H1 (cell line): ENCODE results near the gene NEK11. TPM values are rescaled to one million over a fixed set of nuclear protein-coding genes. Genes with fewer than 3 reads are reported as not detected.

ENCODE experiments used
- ASH2L ChIP-seq: fragments of 200-600, 300-600 bp; sonication (generic); IDR thresholded peaks from one replicate; pipeline ENCODE4 v1.7.1; 2017; ENCODE audit warnings: low read length
- BACH1 ChIP-seq: IDR thresholded peaks from 2 replicates; pipeline ENCODE4 v1.6.1; 2012; ENCODE audit warnings: low read length, improper control_type of control experiment
- BCL11A ChIP-seq, 2 experiments: IDR thresholded peaks; one replicate each; pipeline ENCODE4 v1.6.1; 2011; ENCODE audit warnings: low read depth in 2 of 2, low read length in 2 of 2, mild to moderate bottlenecking in 2 of 2
- CHD2 ChIP-seq: IDR thresholded peaks from 2 replicates; pipeline ENCODE4 v1.6.1; 2012; ENCODE audit warnings: low read length, improper control_type of control experiment
- CREB1 ChIP-seq: IDR thresholded peaks from 2 replicates; pipeline ENCODE4 v1.6.1; 2012; ENCODE audit warnings: inconsistent platforms
- EGR1 ChIP-seq: IDR thresholded peaks from 2 replicates; pipeline ENCODE4 v1.6.1; 2011; ENCODE audit warnings: low read depth, low read length, borderline replicate concordance
- EZH2 ChIP-seq: fragments of 200-600 bp; sonication (generic); IDR thresholded peaks from 2 replicates; pipeline ENCODE4 v1.7.1; 2012; ENCODE audit warnings: low read depth, mild to moderate bottlenecking, moderate library complexity, low read length, inconsistent platforms; ENCODE audit not compliant: severe bottlenecking
- FOSL1 ChIP-seq: IDR thresholded peaks from 2 replicates; pipeline ENCODE4 v1.6.1; 2011; ENCODE audit warnings: mild to moderate bottlenecking, low read depth, low read length, moderate library complexity; ENCODE audit not compliant: insufficient read depth
- GABPA ChIP-seq: IDR thresholded peaks from 2 replicates; pipeline ENCODE4 v1.6.1; 2011; ENCODE audit warnings: mild to moderate bottlenecking, low read length, moderate library complexity, borderline replicate concordance; ENCODE audit not compliant: insufficient read depth
- MAFK ChIP-seq: IDR thresholded peaks from 2 replicates; pipeline ENCODE4 v1.6.1; 2012; ENCODE audit warnings: low read depth, mild to moderate bottlenecking, improper control_type of control experiment, low read length
- POLR2A ChIP-seq, 2 experiments: IDR thresholded peaks; 1 replicate in 1 of 2; 2 replicates in 1 of 2; pipeline ENCODE4 v1.6.1; 2011; ENCODE audit warnings: low read depth in 2 of 2, low read length in 2 of 2, mild to moderate bottlenecking in 2 of 2; ENCODE audit errors: control extremely low read depth in 1 of 2
- POU5F1 ChIP-seq: IDR thresholded peaks from 2 replicates; pipeline ENCODE4 v1.6.1; 2011; ENCODE audit warnings: low read depth, mild to moderate bottlenecking, low read length, moderate library complexity
- SP1 ChIP-seq: IDR thresholded peaks from 2 replicates; pipeline ENCODE4 v1.6.1; 2011; ENCODE audit warnings: low read depth, low read length
- SP2 ChIP-seq: IDR thresholded peaks from 2 replicates; pipeline ENCODE4 v1.6.1; 2012; ENCODE audit warnings: mild to moderate bottlenecking, low read length, inconsistent platforms
- SRF ChIP-seq: IDR thresholded peaks from 2 replicates; pipeline ENCODE4 v1.6.1; 2011; ENCODE audit warnings: mild to moderate bottlenecking, low read depth, low read length, moderate library complexity
- SUZ12 ChIP-seq: fragments of 200-600 bp; sonication (generic); IDR thresholded peaks from 2 replicates; pipeline ENCODE4 v1.6.1; 2012; ENCODE audit warnings: mild to moderate bottlenecking, inconsistent platforms, low read length, moderate library complexity, mixed read lengths
- TAF1 ChIP-seq: IDR thresholded peaks from 2 replicates; pipeline ENCODE4 v1.6.1; 2011; ENCODE audit warnings: mild to moderate bottlenecking, low read depth, low read length
- TAF7 ChIP-seq: optimal IDR thresholded peaks from 2 replicates; pipeline ENCODE3; 2011; ENCODE audit warnings: low read depth, mild to moderate bottlenecking, inconsistent platforms, low read length, moderate library complexity, borderline replicate concordance
- TCF12 ChIP-seq: IDR thresholded peaks from 2 replicates; pipeline ENCODE4 v1.6.1; 2011; ENCODE audit warnings: low read depth, mild to moderate bottlenecking, low read length
- ZNF274 ChIP-seq: IDR thresholded peaks from 2 replicates; pipeline ENCODE4 v1.7.0; 2012; ENCODE audit warnings: low read length, borderline replicate concordance; ENCODE audit errors: extremely low read depth
- polyA plus RNA-seq, 7 experiments: library from polyadenylated mRNA; depleted of rRNA in 3 of 7; stranded (reverse) in 5 of 7; unstranded in 2 of 7; fragments of >200 nt in 5 of 7; fragments of 200-250 nt in 2 of 7; gene quantifications; 1 replicate in 5 of 7; 2 replicates in 1 of 7; 4 replicates in 1 of 7; pipeline versions ENCODE4 v1.2.1 to v1.2.3, GENCODE V29; 2011 to 2013; ENCODE audit warnings: missing spikeins in 2 of 7, mixed read lengths in 2 of 7
- total RNA-seq: library from RNA; stranded (reverse); fragmentation: NEBNext Ultra II Directional; extraction: Animal tissue kit (Norgen Biotek cat#: 25700); gene quantifications from 2 replicates; pipeline ENCODE4 v1.2.1, GENCODE V29; 2021
- TF ChIP-seq, protein P1 (sequence below): IDR thresholded peaks from 2 replicates; pipeline ENCODE4 v1.6.1; 2011; ENCODE audit warnings: low read depth, mild to moderate bottlenecking, low read length; ENCODE audit not compliant: insufficient read depth
- TF ChIP-seq, protein P2 (sequence below): IDR thresholded peaks from 2 replicates; pipeline ENCODE4 v1.6.1; 2012; ENCODE audit warnings: low read length, inconsistent platforms
- TF ChIP-seq, protein P3 (sequence below): IDR thresholded peaks from 2 replicates; pipeline ENCODE4 v1.6.1; 2012; ENCODE audit warnings: inconsistent platforms

Gene NEK11
- total and polyA plus RNA-seq, 2 of the 8 experiments (the other 6 are each of a cell fraction or from before 2014, with no cell fraction given), result 0.60 TPM; not detected in 1

DNA sequence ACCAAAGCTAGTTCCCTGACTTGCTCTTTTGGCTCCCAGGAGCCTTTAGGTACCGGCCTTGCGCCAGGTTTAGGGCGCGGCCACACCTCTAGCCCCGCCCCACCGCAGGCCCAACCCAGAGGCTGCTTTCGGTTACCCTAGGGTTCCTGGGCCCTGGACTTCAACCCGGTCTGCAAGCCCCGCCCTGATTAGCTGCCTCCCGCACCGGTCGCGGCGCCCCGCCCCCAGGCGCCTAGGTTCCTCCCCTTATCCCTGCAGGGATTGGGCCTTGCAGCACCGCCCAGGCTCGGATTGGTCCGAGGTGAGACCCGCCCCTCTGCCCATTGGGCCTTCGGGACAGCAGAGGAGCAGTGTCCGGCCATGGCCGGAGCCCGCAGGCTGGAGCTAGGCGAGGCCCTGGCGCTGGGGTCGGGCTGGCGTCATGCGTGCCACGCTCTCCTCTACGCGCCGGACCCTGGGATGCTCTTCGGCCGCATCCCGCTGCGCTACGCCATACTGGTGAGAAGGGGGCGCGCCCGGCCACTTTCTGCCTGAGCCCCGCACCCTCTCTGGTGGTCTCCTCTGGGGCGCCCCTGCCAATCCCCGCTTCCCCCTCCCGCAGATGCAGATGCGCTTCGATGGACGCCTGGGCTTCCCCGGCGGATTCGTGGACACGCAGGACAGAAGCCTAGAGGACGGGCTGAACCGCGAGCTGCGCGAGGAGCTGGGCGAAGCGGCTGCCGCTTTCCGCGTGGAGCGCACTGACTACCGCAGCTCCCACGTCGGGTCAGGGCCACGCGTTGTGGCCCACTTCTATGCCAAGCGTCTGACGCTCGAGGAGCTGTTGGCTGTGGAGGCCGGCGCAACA is 355.0 kb downstream of the NEK11 start, which contains the start of gene NUDT16 (continued):
- TF ChIP-seq EGR1 (no peak), TAF1 (peak; percentile 90), POLR2A (IDR thresholded peaks at IDR 0.05; ENCODE audit: control extremely low read depth in 1 of 2, low read depth in 2 of 2, low read length in 2 of 2) (peak; percentile 79 to 94), MAFK (no peak), FOSL1 (no peak), BCL11A (IDR thresholded peaks at IDR 0.05; ENCODE audit: low read depth in 2 of 2, low read length in 2 of 2) (no peak), TAF7 (peak; percentile 55), SRF (no peak), GABPA (no peak), SUZ12 (no peak), SP1 (peak; percentile 94), ASH2L (peak; percentile 76), CREB1 (peak; percentile 69; the same call in 1 of the 2 replicates), SP2 (peak; percentile 49; the same call in 1 of the 2 replicates), TCF12 (no peak), POU5F1 (no peak), EZH2 (no peak), ZNF274 (no peak), CHD2 (peak; percentile 70; the same call in 1 of the 2 replicates), BACH1 (0 out of 2 replicates have a peak, but pooled peaks have one; percentile 15)
- TF ChIP-seq, protein P1, sequence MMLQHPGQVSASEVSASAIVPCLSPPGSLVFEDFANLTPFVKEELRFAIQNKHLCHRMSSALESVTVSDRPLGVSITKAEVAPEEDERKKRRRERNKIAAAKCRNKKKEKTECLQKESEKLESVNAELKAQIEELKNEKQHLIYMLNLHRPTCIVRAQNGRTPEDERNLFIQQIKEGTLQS, result no peak
- TF ChIP-seq, protein P2, sequence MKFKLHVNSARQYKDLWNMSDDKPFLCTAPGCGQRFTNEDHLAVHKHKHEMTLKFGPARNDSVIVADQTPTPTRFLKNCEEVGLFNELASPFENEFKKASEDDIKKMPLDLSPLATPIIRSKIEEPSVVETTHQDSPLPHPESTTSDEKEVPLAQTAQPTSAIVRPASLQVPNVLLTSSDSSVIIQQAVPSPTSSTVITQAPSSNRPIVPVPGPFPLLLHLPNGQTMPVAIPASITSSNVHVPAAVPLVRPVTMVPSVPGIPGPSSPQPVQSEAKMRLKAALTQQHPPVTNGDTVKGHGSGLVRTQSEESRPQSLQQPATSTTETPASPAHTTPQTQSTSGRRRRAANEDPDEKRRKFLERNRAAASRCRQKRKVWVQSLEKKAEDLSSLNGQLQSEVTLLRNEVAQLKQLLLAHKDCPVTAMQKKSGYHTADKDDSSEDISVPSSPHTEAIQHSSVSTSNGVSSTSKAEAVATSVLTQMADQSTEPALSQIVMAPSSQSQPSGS, result 0 out of 2 replicates have a peak, but pooled peaks have one; percentile 46
- TF ChIP-seq, protein P3, sequence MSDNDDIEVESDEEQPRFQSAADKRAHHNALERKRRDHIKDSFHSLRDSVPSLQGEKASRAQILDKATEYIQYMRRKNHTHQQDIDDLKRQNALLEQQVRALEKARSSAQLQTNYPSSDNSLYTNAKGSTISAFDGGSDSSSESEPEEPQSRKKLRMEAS, result peak; percentile 78; the same call in 1 of the 2 replicates
